Breast epithelium (tissue), 4 donors: Measurements from ENCODE around the gene REM2. TPM values are rescaled to one million over a fixed set of nuclear protein-coding genes. Genes with fewer than 3 reads are reported as not detected.
"Not testable (repeated sequence)": the region's sequence is repeated elsewhere in the genome, so short reads cannot be mapped to it uniquely, and the experiment has no call there.

Source experiments
- DNase-seq, 2 donors: peaks; one replicate each; pipeline ENCODE4 v3.0.0-alpha.2; 2019; ENCODE audit warnings: low spot score in 2 of 2
- H3K27ac ChIP-seq, 2 donors: fragments of 200-600 bp; sonication (generic) in 1 of 2; one replicate each; pipeline ENCODE4 v1.5.1; 2016 to 2019; ENCODE audit warnings: mild to moderate bottlenecking in 1 of 2
- H3K27me3 ChIP-seq, 2 donors: fragments of 200-600 bp; sonication (generic) in 1 of 2; one replicate each; pipeline versions ENCODE4 v1.5.1 to v1.6.0; 2017 to 2019; ENCODE audit warnings: control low read depth in 1 of 2, mild to moderate bottlenecking in 1 of 2
- H3K36me3 ChIP-seq: fragments of 200-600 bp; one replicate; pipeline ENCODE4 v1.5.1; 2019
- H3K4me1 ChIP-seq, 2 donors: fragments of 200-600 bp; sonication (generic); one replicate each; pipeline ENCODE4 v1.5.1; 2016 to 2019; ENCODE audit warnings: control low read depth in 1 of 2
- H3K4me3 ChIP-seq, 3 donors: fragments of 200-600 bp; sonication (generic); 1 replicate in 2 of 3; 2 replicates in 1 of 3; pipeline ENCODE4 v1.5.1; 2016 to 2019; ENCODE audit warnings: mild to moderate bottlenecking in 3 of 3, moderate library complexity in 2 of 3
- H3K9me3 ChIP-seq, 2 donors: fragments of 200-600 bp; sonication (generic) in 1 of 2; one replicate each; pipeline ENCODE4 v1.5.1; 2016 to 2019; ENCODE audit warnings: control low read depth in 1 of 2
- CTCF ChIP-seq, 3 donors: fragments of 450-650 bp; IDR thresholded peaks; one replicate each; pipeline ENCODE4 v1.5.1; 2016 to 2017; ENCODE audit warnings: antibody characterized with exemption in 3 of 3, mild to moderate bottlenecking in 3 of 3, moderate library complexity in 3 of 3
- POLR2A ChIP-seq: fragments of 450-650 bp; IDR thresholded peaks from one replicate; pipeline ENCODE4 v1.6.1; 2016; ENCODE audit warnings: antibody characterized with exemption, mild to moderate bottlenecking, moderate library complexity
- POLR2AphosphoS5 ChIP-seq, 3 donors: sonication (generic); formaldehyde crosslinking; IDR thresholded peaks; one replicate each; pipeline ENCODE4 v1.6.1; 2017; ENCODE audit warnings: antibody characterized with exemption in 3 of 3
- intact Hi-C: fragments of 100-400 bp; cut with DNase I; formaldehyde crosslinking; loops from one replicate; pipeline ENCODE4 v1.15.1; 2023; ENCODE audit warnings: low total_unique reads
- total RNA-seq, 3 donors: library from RNA; depleted of rRNA; stranded (reverse); fragments of >200 nt; gene quantifications; one replicate each; pipeline ENCODE4 v1.1.0, GENCODE V29; 2016

REM2 gene
- total RNA-seq, 3 donors from 2014 or later: 0.96 to 1.3 (median 1.2) TPM

GRCh38 chr14:22854963-22855724, 27.9 kb upstream of the REM2 start:
- Histone ChIP-seq H3K4me3 (no peak overlapping the region), H3K27me3 (no peaks in the 10 kb centered on the region), H3K27ac (no peak overlapping the region), H3K9me3 (no peaks in the 10 kb centered on the region), H3K4me1 (peaks cover 14 to 21% of the 10 kb centered on the region in 2 donors), H3K36me3 (no peaks in the 10 kb centered on the region)
- TF ChIP-seq POLR2A (no peak), CTCF (IDR thresholded peaks at IDR 0.05) (no peak), POLR2AphosphoS5 (IDR thresholded peaks at IDR 0.05) (no peak)
- intact Hi-C loops: no loop called here
- DNase-seq: peak in 1 of 2 donors; percentile 14

- peak in 1 of 2 donors; percentile 20 for DNase-seq
- Histone ChIP-seq H3K27ac (no peak overlapping the region), H3K9me3 (no peaks in the 10 kb centered on the region), H3K36me3 (no peaks in the 10 kb centered on the region), H3K4me3 (no peak overlapping the region), H3K4me1 (peaks cover 3 to 10% of the 10 kb centered on the region in 2 donors), H3K27me3 (no peaks in the 10 kb centered on the region)
- intact Hi-C loops: no loop called here
- TF ChIP-seq POLR2A (no peak), POLR2AphosphoS5 (IDR thresholded peaks at IDR 0.05) (no peak), CTCF (IDR thresholded peaks at IDR 0.05) (no peak)
These were observed 26.6 kb upstream of the REM2 start for GRCh38 chr14:22856428-22856827.

GRCh38 chr14:22860377-22860776, 22.6 kb upstream of the REM2 start:
- DNase-seq: peak in 1 of 2 donors; percentile 2

GRCh38 chr14:22861651-22862050, 21.4 kb upstream of the REM2 start:
- Histone ChIP-seq H3K36me3 (no peaks in the 10 kb centered on the region), H3K27ac (no peak overlapping the region), H3K4me1 (no peaks in the 10 kb centered on the region), H3K4me3 (no peak overlapping the region), H3K9me3 (no peaks in the 10 kb centered on the region), H3K27me3 (no peaks in the 10 kb centered on the region)
- TF ChIP-seq POLR2A (no peak), POLR2AphosphoS5 (IDR thresholded peaks at IDR 0.05) (no peak), CTCF (IDR thresholded peaks at IDR 0.05) (no peak)
- intact Hi-C loops: loop anchor here (5.0 kb wide), 1 partner anchor 76 kb away; no protein-coding TSS in a partner anchor
- no peak for DNase-seq

More at GRCh38 chr14:22860377-22860776, 22.6 kb upstream of the REM2 start:
- H3K4me1 ChIP-seq, H3K27me3 ChIP-seq, H3K36me3 ChIP-seq, H3K9me3 ChIP-seq, H3K4me3 ChIP-seq, H3K27ac ChIP-seq: not testable (repeated sequence)
- intact Hi-C loops: loop anchor here (5.0 kb wide), 1 partner anchor 77 kb away; no protein-coding TSS in a partner anchor

GRCh38 chr14:22864979-22865378, 18.0 kb upstream of the REM2 start:
- Histone ChIP-seq H3K9me3 (no peaks in the 10 kb centered on the region), H3K4me1 (no peaks in the 10 kb centered on the region), H3K27me3 (no peaks in the 10 kb centered on the region), H3K4me3 (no peak overlapping the region), H3K27ac (no peak overlapping the region), H3K36me3 (no peaks in the 10 kb centered on the region)
- intact Hi-C loops: loop anchor here (5.0 kb wide), 1 partner anchor 72 kb away; no protein-coding TSS in a partner anchor
- TF ChIP-seq CTCF (IDR thresholded peaks at IDR 0.05): no peak
- DNase-seq: no peak
